SK-N-SH (cell line): ENCODE results near the gene MUC16. TPM values are rescaled to one million over a fixed set of nuclear protein-coding genes. Genes with fewer than 3 reads are reported as not detected.

ENCODE experiments used
- CTCF ChIA-PET: fragments of 300-600, 350-600 bp; formaldehyde crosslinking; extraction: SDS; loops from one replicate; lab custom pipeline; 2021; lab: Yijun Ruan, JAX
- POLR2A ChIA-PET: fragments of 350-600 bp; sonication (Branson Sonifier 250); formaldehyde crosslinking; extraction: SDS; loops from one replicate; lab custom pipeline; 2020; ENCODE audit warnings: antibody characterized with exemption, inconsistent platforms; lab: Yijun Ruan, JAX
- DNase-seq: peaks from one replicate; pipeline ENCODE4 v3.0.0; 2012
- H2AFZ ChIP-seq: fragments of 200-600 bp; sonication (generic); 2 replicates; pipeline ENCODE4 v1.8.1; 2016; ENCODE audit warnings: antibody characterized with exemption, mild to moderate bottlenecking, low read depth
- H3F3A ChIP-seq: fragments of 200-600 bp; sonication (generic); replicated peaks from 2 replicates; pipeline ENCODE3; 2016; ENCODE audit warnings: antibody characterized with exemption, mild to moderate bottlenecking; ENCODE audit not compliant: insufficient read depth
- H3K27ac ChIP-seq, 2 experiments: fragments of 200-500 bp in 1 of 2; fragments of 200-600 bp in 1 of 2; sonication (Bioruptor generic) in 1 of 2; sonication (generic), shearing (Covaris generic) in 1 of 2; 2 replicates each; pipeline versions ENCODE4 v1.5.1 to v1.6.1; 2014 to 2016; ENCODE audit warnings: low read depth in 2 of 2, inconsistent platforms in 1 of 2, low read length in 1 of 2, mild to moderate bottlenecking in 1 of 2, mixed read lengths in 1 of 2
- H3K27me3 ChIP-seq: fragments of 200-600 bp; sonication (generic), shearing (Covaris generic); 2 replicates; pipeline ENCODE4 v1.6.1; 2016; ENCODE audit warnings: mixed run types; ENCODE audit not compliant: insufficient read depth
- H3K36me3 ChIP-seq, 2 experiments: fragments of 200-500 bp in 1 of 2; fragments of 200-600 bp in 1 of 2; sonication (Bioruptor generic) in 1 of 2; sonication (generic) in 1 of 2; replicated peaks in 1 of 2; 2 replicates each; pipeline versions ENCODE3 to v1.5.1; 2014 to 2016; ENCODE audit warnings: low read length in 1 of 2, mild to moderate bottlenecking in 1 of 2; ENCODE audit not compliant: insufficient read depth in 2 of 2, control insufficient read depth in 1 of 2
- H3K4me1 ChIP-seq, 2 experiments: fragments of 200-500 bp in 1 of 2; fragments of 200-600 bp in 1 of 2; sonication (Bioruptor generic) in 1 of 2; sonication (generic), shearing (Covaris generic) in 1 of 2; 2 replicates each; pipeline versions ENCODE4 v1.5.1 to v1.6.1; 2014 to 2016; ENCODE audit warnings: low read depth in 1 of 2, low read length in 1 of 2, mixed run types in 1 of 2; ENCODE audit not compliant: insufficient read depth in 2 of 2, control insufficient read depth in 1 of 2
- H3K4me2 ChIP-seq: fragments of 200-600 bp; sonication (generic), shearing (Covaris generic); 2 replicates; pipeline ENCODE4 v1.6.1; 2017; ENCODE audit warnings: mixed run types
- H3K4me3 ChIP-seq, 2 experiments: fragments of 200-500 bp in 1 of 2; fragments of 200-600 bp in 1 of 2; sonication (Bioruptor generic) in 1 of 2; sonication (generic), shearing (Covaris generic) in 1 of 2; 2 replicates each; pipeline versions ENCODE4 v1.5.1 to v1.8.1; 2014 to 2016; ENCODE audit warnings: low read depth in 2 of 2, inconsistent platforms in 1 of 2, low read length in 1 of 2, mild to moderate bottlenecking in 1 of 2, mixed read lengths in 1 of 2, moderate library complexity in 1 of 2
- H3K79me2 ChIP-seq: fragments of 200-600 bp; sonication (generic); 2 replicates; pipeline ENCODE4 v1.8.1; 2017; ENCODE audit warnings: mild to moderate bottlenecking; ENCODE audit not compliant: insufficient read depth
- H3K9ac ChIP-seq: fragments of 200-600 bp; sonication (generic); 2 replicates; pipeline ENCODE4 v1.6.1; 2017; ENCODE audit warnings: mixed run types
- H3K9me2 ChIP-seq: fragments of 200-600 bp; sonication (generic); 2 replicates; pipeline ENCODE4 v1.6.1; 2017; ENCODE audit warnings: mixed run types
- H3K9me3 ChIP-seq: fragments of 200-600 bp; sonication (generic); 2 replicates; pipeline ENCODE4 v1.6.1; 2017; ENCODE audit warnings: mixed run types, mild to moderate bottlenecking, moderate library complexity
- H4K20me1 ChIP-seq: fragments of 200-600 bp; sonication (generic); 2 replicates; pipeline ENCODE4 v1.6.1; 2017; ENCODE audit warnings: mild to moderate bottlenecking, mixed run types; ENCODE audit not compliant: insufficient read depth
- ELF1 ChIP-seq: IDR thresholded peaks from 2 replicates; pipeline ENCODE4 v1.4.0; 2012
- EZH2phosphoT487 ChIP-seq: fragments of 200-600 bp; sonication (generic); IDR thresholded peaks from 2 replicates; pipeline ENCODE4 v1.6.1; 2017; ENCODE audit warnings: low read depth, mixed run types, mild to moderate bottlenecking, antibody characterized with exemption, moderate library complexity, borderline replicate concordance
- FOXM1 ChIP-seq: IDR thresholded peaks from 2 replicates; pipeline ENCODE4 v1.4.0; 2012; ENCODE audit warnings: low read depth, mild to moderate bottlenecking
- GABPA ChIP-seq: IDR thresholded peaks from 2 replicates; pipeline ENCODE4 v1.4.0; 2012; ENCODE audit warnings: low read depth, mild to moderate bottlenecking
- NFIC ChIP-seq: IDR thresholded peaks from 2 replicates; pipeline ENCODE4 v1.4.0; 2012; ENCODE audit warnings: borderline replicate concordance
- RFX5 ChIP-seq: IDR thresholded peaks from 2 replicates; pipeline ENCODE4 v1.6.1; 2012; ENCODE audit warnings: mild to moderate bottlenecking, improper control_type of control experiment, low read length
- RXRA ChIP-seq: IDR thresholded peaks from 2 replicates; pipeline ENCODE4 v1.4.0; 2012; ENCODE audit warnings: low read depth, mild to moderate bottlenecking, borderline replicate concordance
- SIN3A ChIP-seq: IDR thresholded peaks from 2 replicates; pipeline ENCODE4 v1.6.1; 2012; ENCODE audit warnings: low read depth, mild to moderate bottlenecking, low read length, moderate library complexity, borderline replicate concordance
- TEAD4 ChIP-seq: IDR thresholded peaks from 2 replicates; pipeline ENCODE4 v1.4.0; 2012; ENCODE audit warnings: mild to moderate bottlenecking, borderline replicate concordance; ENCODE audit not compliant: insufficient read depth
- YY1 ChIP-seq: IDR thresholded peaks from 2 replicates; pipeline ENCODE4 v1.4.0; 2012; ENCODE audit warnings: low read depth, mild to moderate bottlenecking
- WGBS: methylation state at CpG from one replicate; pipeline ENCODE4 v1.1.6; 2017; ENCODE audit warnings: low lambda C conversion rate; 5-methylcytosine and 5-hydroxymethylcytosine counted together
- polyA plus RNA-seq, 3 experiments: library from polyadenylated mRNA; depleted of rRNA; stranded (reverse); fragments of >200 nt; gene quantifications; 2 replicates each; pipeline ENCODE4 v1.2.3, GENCODE V29; 2012
- TF ChIP-seq, protein P1 (sequence below): IDR thresholded peaks from 2 replicates; pipeline ENCODE4 v1.4.0; 2012; ENCODE audit warnings: low read depth, borderline replicate concordance
- TF ChIP-seq, protein P2 (sequence below): IDR thresholded peaks from 2 replicates; pipeline ENCODE4 v1.4.0; 2012; ENCODE audit warnings: low read depth
- TF ChIP-seq, protein P3 (sequence below): fragments of 150-350 bp; IDR thresholded peaks from 2 replicates; pipeline ENCODE4 v1.6.1; 2016; ENCODE audit warnings: mild to moderate bottlenecking, low read depth, low read length

MUC16 gene
- polyA plus RNA-seq, 1 of the 3 experiments (the other 2 are of a cell fraction): not detected

DNA sequence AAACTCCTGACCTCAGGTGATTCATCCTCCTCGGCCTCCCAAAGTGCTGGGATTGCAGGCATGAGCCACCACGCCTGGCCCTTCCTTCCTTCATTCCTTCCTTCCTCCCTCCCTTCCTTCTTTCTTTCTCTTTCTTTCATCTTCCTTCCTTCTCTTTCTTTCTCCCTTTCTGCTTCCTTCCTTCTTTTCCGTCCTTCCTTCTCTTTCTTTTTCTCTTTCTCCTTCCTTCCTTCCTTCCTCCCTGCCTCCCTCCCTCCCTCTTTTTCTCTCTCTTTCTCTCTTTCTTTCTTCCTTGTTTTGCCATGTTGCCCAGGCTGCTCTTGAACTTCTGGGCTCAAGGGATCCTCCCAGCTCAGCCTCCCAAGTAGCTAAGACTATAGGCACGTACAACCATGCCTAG is 36.5 kb upstream of the MUC16 start:
- DNase-seq: no peak
- H3K27ac ChIP-seq: no peak overlapping the region
- no peaks in the 10 kb centered on the region for H4K20me1 ChIP-seq
- H2AFZ ChIP-seq: no peak overlapping the region
- no peaks in the 10 kb centered on the region for H3F3A ChIP-seq
- H3K27me3 ChIP-seq: peaks cover 50% of the 10 kb centered on the region; the same call in 1 of the 2 replicates
- no peaks in the 10 kb centered on the region for H3K9me2 ChIP-seq
- no peak for TF ChIP-seq ELF1
- no peak for TF ChIP-seq EZH2phosphoT487
- no peak for TF ChIP-seq SIN3A
- TF ChIP-seq RXRA: no peak
- no peaks in the 10 kb centered on the region for H3K4me1 ChIP-seq
- no peaks in the 10 kb centered on the region for H3K36me3 ChIP-seq
- CTCF ChIA-PET: no interaction called here
- H3K9ac ChIP-seq: no peak overlapping the region
- H3K79me2 ChIP-seq: no peaks in the 10 kb centered on the region
- H3K4me3 ChIP-seq: no peak overlapping the region
- 10% methylated on average over 4 of the region's 4 CpGs for WGBS
- H3K4me2 ChIP-seq: no peak overlapping the region
- H3K9me3 ChIP-seq: no peaks in the 10 kb centered on the region
- POLR2A ChIA-PET: no interaction called here

DNA sequence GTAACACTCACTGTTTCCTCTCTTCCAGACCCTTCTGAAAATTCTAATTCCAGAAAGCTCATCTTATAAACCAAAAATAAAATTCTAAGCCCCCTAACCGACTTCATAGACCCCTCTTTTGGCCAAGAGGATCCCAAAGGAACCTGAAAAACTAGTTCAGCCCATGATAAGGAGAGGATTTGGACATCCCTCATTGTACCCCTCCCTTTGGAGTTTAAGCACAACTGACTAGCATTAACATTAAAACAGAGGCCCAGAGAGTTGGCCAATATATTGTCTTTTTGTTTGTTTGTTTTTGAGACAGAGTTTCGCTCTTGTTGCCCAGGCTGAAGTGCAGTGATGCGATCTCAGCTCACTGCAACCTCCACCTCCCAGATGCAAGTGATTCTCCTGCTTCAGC is 34.2 kb upstream of the MUC16 start:
- no peak for DNase-seq
- TF ChIP-seq FOXM1: no peak
- no peak for TF ChIP-seq YY1
- TF ChIP-seq, protein P1, sequence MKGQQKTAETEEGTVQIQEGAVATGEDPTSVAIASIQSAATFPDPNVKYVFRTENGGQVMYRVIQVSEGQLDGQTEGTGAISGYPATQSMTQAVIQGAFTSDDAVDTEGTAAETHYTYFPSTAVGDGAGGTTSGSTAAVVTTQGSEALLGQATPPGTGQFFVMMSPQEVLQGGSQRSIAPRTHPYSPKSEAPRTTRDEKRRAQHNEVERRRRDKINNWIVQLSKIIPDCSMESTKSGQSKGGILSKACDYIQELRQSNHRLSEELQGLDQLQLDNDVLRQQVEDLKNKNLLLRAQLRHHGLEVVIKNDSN: no peak
- no peak for TF ChIP-seq TEAD4
- TF ChIP-seq RXRA: no peak
- TF ChIP-seq GABPA: no peak
- TF ChIP-seq, protein P2, sequence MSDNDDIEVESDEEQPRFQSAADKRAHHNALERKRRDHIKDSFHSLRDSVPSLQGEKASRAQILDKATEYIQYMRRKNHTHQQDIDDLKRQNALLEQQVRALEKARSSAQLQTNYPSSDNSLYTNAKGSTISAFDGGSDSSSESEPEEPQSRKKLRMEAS: no peak
- TF ChIP-seq, protein P3, sequence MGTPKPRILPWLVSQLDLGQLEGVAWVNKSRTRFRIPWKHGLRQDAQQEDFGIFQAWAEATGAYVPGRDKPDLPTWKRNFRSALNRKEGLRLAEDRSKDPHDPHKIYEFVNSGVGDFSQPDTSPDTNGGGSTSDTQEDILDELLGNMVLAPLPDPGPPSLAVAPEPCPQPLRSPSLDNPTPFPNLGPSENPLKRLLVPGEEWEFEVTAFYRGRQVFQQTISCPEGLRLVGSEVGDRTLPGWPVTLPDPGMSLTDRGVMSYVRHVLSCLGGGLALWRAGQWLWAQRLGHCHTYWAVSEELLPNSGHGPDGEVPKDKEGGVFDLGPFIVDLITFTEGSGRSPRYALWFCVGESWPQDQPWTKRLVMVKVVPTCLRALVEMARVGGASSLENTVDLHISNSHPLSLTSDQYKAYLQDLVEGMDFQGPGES: no peak
- TF ChIP-seq ELF1: no peak
- no peak for TF ChIP-seq NFIC
- TF ChIP-seq RFX5: no peak
- H4K20me1 ChIP-seq: no peaks in the 10 kb centered on the region
- no peak overlapping the region for H3K9ac ChIP-seq
- POLR2A ChIA-PET: no interaction called here
- no peaks in the 10 kb centered on the region for H3K4me1 ChIP-seq
- H3F3A ChIP-seq: no peaks in the 10 kb centered on the region
- peaks cover 46% of the 10 kb centered on the region; the same call in 1 of the 2 replicates for H3K27me3 ChIP-seq
- CTCF ChIA-PET: interaction anchor here (0.6 kb wide), 1 partner anchor 61 kb away, joined by 3 read pairs; no protein-coding TSS in a partner anchor
- H3K36me3 ChIP-seq: no peaks in the 10 kb centered on the region
- H3K79me2 ChIP-seq: no peaks in the 10 kb centered on the region
- H3K27ac ChIP-seq: no peak overlapping the region
- no peak overlapping the region for H3K4me3 ChIP-seq
- H3K9me2 ChIP-seq: no peaks in the 10 kb centered on the region
- H2AFZ ChIP-seq: no peak overlapping the region
- H3K4me2 ChIP-seq: no peak overlapping the region
- WGBS: 23% methylated on average over 3 of the region's 3 CpGs
- no peaks in the 10 kb centered on the region for H3K9me3 ChIP-seq
